ENCODE results near the gene PCDHGC4.

The PCDHGC4 gene

GRCh38 chr5:141516672-141517025 is 31.8 kb downstream of the PCDHGC4 start:
- Histone ChIP-seq H3K4me1 (ENCODE audit: low read length) (peaks cover 24% of the 10 kb centered on the region), H3K4me2 (ENCODE audit: low read length) (no peak overlapping the region), H3K9ac (ENCODE audit: low read length) (no peak overlapping the region), H3K9me3 (ENCODE audit: insufficient read depth, low read length) (no peaks in the 10 kb centered on the region), H3K27me3 (ENCODE audit: low read depth, low read length) (no peaks in the 10 kb centered on the region), H3K79me2 (ENCODE audit: low read length) (no peaks in the 10 kb centered on the region), H4K20me1 (ENCODE audit: insufficient read depth, low read length) (no peaks in the 10 kb centered on the region), H3K27ac (ENCODE audit: low read length) (no peak overlapping the region), H2AFZ (ENCODE audit: low read depth, low read length) (no peak overlapping the region), H3K4me3 (ENCODE audit: low read length) (no peak overlapping the region), H3K36me3 (replicated peaks; ENCODE audit: low read depth, low read length) (peaks cover 2% of the 10 kb centered on the region)
- TF ChIP-seq CTCF (IDR thresholded peaks at IDR 0.05; ENCODE audit: low read depth, low read length) = no peak
- no peak for TF ChIP-seq EZH2phosphoT487 (IDR thresholded peaks at IDR 0.05; ENCODE audit: low read depth)

GRCh38 chr5:141517312-141517711 is 32.5 kb downstream of the PCDHGC4 start:
- Histone ChIP-seq H3K27me3 (ENCODE audit: low read depth, low read length) (no peaks in the 10 kb centered on the region), H3K9ac (ENCODE audit: low read length) (no peak overlapping the region), H3K4me2 (ENCODE audit: low read length) (no peak overlapping the region), H3K79me2 (ENCODE audit: low read length) (no peaks in the 10 kb centered on the region), H2AFZ (ENCODE audit: low read depth, low read length) (no peak overlapping the region), H3K4me3 (ENCODE audit: low read length) (no peak overlapping the region), H4K20me1 (ENCODE audit: insufficient read depth, low read length) (no peaks in the 10 kb centered on the region), H3K9me3 (ENCODE audit: insufficient read depth, low read length) (no peaks in the 10 kb centered on the region), H3K36me3 (replicated peaks; ENCODE audit: low read depth, low read length) (peaks cover 2% of the 10 kb centered on the region), H3K4me1 (ENCODE audit: low read length) (peaks cover 17% of the 10 kb centered on the region), H3K27ac (ENCODE audit: low read length) (no peak overlapping the region)
- TF ChIP-seq CTCF (IDR thresholded peaks at IDR 0.05; ENCODE audit: low read depth, low read length) (no peak), EZH2phosphoT487 (IDR thresholded peaks at IDR 0.05; ENCODE audit: low read depth) (no peak)

GRCh38 chr5:141517880-141518617 is 33.2 kb downstream of the PCDHGC4 start:
- Histone ChIP-seq H2AFZ (ENCODE audit: low read depth, low read length) (no peak overlapping the region), H3K4me1 (ENCODE audit: low read length) (peaks cover 15% of the 10 kb centered on the region), H3K27me3 (ENCODE audit: low read depth, low read length) (no peaks in the 10 kb centered on the region), H3K79me2 (ENCODE audit: low read length) (no peaks in the 10 kb centered on the region), H3K9ac (ENCODE audit: low read length) (no peak overlapping the region), H3K27ac (ENCODE audit: low read length) (no peak overlapping the region), H3K36me3 (replicated peaks; ENCODE audit: low read depth, low read length) (peaks cover 2% of the 10 kb centered on the region), H3K4me3 (ENCODE audit: low read length) (no peak overlapping the region), H4K20me1 (ENCODE audit: insufficient read depth, low read length) (no peaks in the 10 kb centered on the region), H3K9me3 (ENCODE audit: insufficient read depth, low read length) (no peaks in the 10 kb centered on the region), H3K4me2 (ENCODE audit: low read length) (no peak overlapping the region)
- TF ChIP-seq CTCF (IDR thresholded peaks at IDR 0.05; ENCODE audit: low read depth, low read length) (no peak), EZH2phosphoT487 (IDR thresholded peaks at IDR 0.05; ENCODE audit: low read depth) (no peak)

GRCh38 chr5:141518618-141519015 is 33.8 kb downstream of the PCDHGC4 start:
- H3K27me3 ChIP-seq (ENCODE audit: low read depth, low read length) = no peaks in the 10 kb centered on the region

More at GRCh38 chr5:141518618-141519015, 33.8 kb downstream of the PCDHGC4 start:
- Histone ChIP-seq H3K9me3 (ENCODE audit: insufficient read depth, low read length) (no peaks in the 10 kb centered on the region), H3K79me2 (ENCODE audit: low read length) (no peaks in the 10 kb centered on the region), H3K4me1 (ENCODE audit: low read length) (peaks cover 10% of the 10 kb centered on the region), H3K27ac (ENCODE audit: low read length) (no peak overlapping the region), H3K4me3 (ENCODE audit: low read length) (no peak overlapping the region), H4K20me1 (ENCODE audit: insufficient read depth, low read length) (no peaks in the 10 kb centered on the region), H3K9ac (ENCODE audit: low read length) (no peak overlapping the region), H3K4me2 (ENCODE audit: low read length) (no peak overlapping the region), H2AFZ (ENCODE audit: low read depth, low read length) (no peak overlapping the region), H3K36me3 (replicated peaks; ENCODE audit: low read depth, low read length) (peaks cover 2% of the 10 kb centered on the region)
- TF ChIP-seq EZH2phosphoT487 (IDR thresholded peaks at IDR 0.05; ENCODE audit: low read depth) (no peak), CTCF (IDR thresholded peaks at IDR 0.05; ENCODE audit: low read depth, low read length) (no peak)

Data from OCI-LY3 (cell line).